Naive thymus-derived CD4-positive, alpha-beta T cell (primary cell): ENCODE measurements around the gene ALOXE3. TPM values are rescaled to one million over a fixed set of nuclear protein-coding genes. Genes with fewer than 3 reads are reported as not detected.

Experiments
- ATAC-seq: fragments of 150-1000 bp; cut with Tn5 transposase; 2 replicates; pipeline ENCODE4 v1.10.0; 2021; ENCODE audit warnings: mild to moderate bottlenecking, moderate library complexity
- CTCF ChIA-PET: fragments of 350-600 bp; sonication (Branson Sonifier 250); formaldehyde crosslinking; loops from one replicate; lab custom pipeline; 2021; ENCODE audit warnings: antibody characterized with exemption; lab: Charles Lee
- POLR2A ChIA-PET: fragments of 350-600 bp; sonication (Branson Sonifier 250); formaldehyde crosslinking; loops from one replicate; lab custom pipeline; 2021; ENCODE audit warnings: antibody characterized with exemption, inconsistent platforms; lab: Charles Lee
- DNase-seq, 9 donors: peaks; one replicate each; pipeline versions ENCODE4 v3.0.0 to v3.0.0-alpha.2; 2020 to 2022; ENCODE audit warnings: mixed read lengths in 1 of 9
- H3K27ac ChIP-seq: one replicate; pipeline ENCODE4 v1.7.0; 2013; ENCODE audit warnings: mild to moderate bottlenecking, low read depth, low read length, moderate library complexity
- H3K27me3 ChIP-seq, 2 donors: one replicate each; pipeline ENCODE4 v1.7.0; 2013; ENCODE audit warnings: low read length in 2 of 2, mild to moderate bottlenecking in 2 of 2, moderate library complexity in 2 of 2; ENCODE audit not compliant: control insufficient read depth in 2 of 2, insufficient read depth in 2 of 2
- H3K36me3 ChIP-seq, 3 experiments: 1 replicate in 2 of 3; 2 replicates in 1 of 3; pipeline ENCODE4 v1.7.0; 2013; ENCODE audit warnings: low read length in 3 of 3, mild to moderate bottlenecking in 3 of 3, moderate library complexity in 1 of 3; ENCODE audit not compliant: insufficient read depth in 3 of 3, control insufficient read depth in 2 of 3
- H3K4me1 ChIP-seq, 2 donors: one replicate each; pipeline ENCODE4 v1.7.0; 2013; ENCODE audit warnings: low read length in 2 of 2, mild to moderate bottlenecking in 2 of 2, moderate library complexity in 1 of 2; ENCODE audit not compliant: control insufficient read depth in 2 of 2, insufficient read depth in 2 of 2
- H3K4me3 ChIP-seq: 2 replicates; pipeline ENCODE4 v1.7.0; 2013; ENCODE audit warnings: mild to moderate bottlenecking, low read length
- H3K9me3 ChIP-seq, 3 experiments: 1 replicate in 2 of 3; 2 replicates in 1 of 3; pipeline ENCODE4 v1.7.0; 2013; ENCODE audit warnings: low read length in 3 of 3; ENCODE audit not compliant: control insufficient read depth in 2 of 3
- H3K27ac Mint-ChIP-seq, 9 donors: one replicate each; pipeline ENCODE4 v1.8.0; 2020 to 2022; ENCODE audit warnings: mixed read lengths in 9 of 9, mild to moderate bottlenecking in 8 of 9, moderate library complexity in 5 of 9, inconsistent platforms in 2 of 9
- H3K27me3 Mint-ChIP-seq, 5 donors: one replicate each; pipeline ENCODE4 v1.8.0; 2021 to 2022; ENCODE audit warnings: mixed read lengths in 5 of 5, mild to moderate bottlenecking in 1 of 5
- H3K36me3 Mint-ChIP-seq, 5 donors: one replicate each; pipeline ENCODE4 v1.8.0; 2020 to 2022; ENCODE audit warnings: mixed read lengths in 5 of 5, mild to moderate bottlenecking in 3 of 5, inconsistent platforms in 1 of 5
- H3K4me1 Mint-ChIP-seq, 7 donors: one replicate each; pipeline ENCODE4 v1.8.0; 2020 to 2022; ENCODE audit warnings: mixed read lengths in 7 of 7, mild to moderate bottlenecking in 3 of 7, inconsistent platforms in 1 of 7
- H3K4me3 Mint-ChIP-seq, 10 donors: one replicate each; pipeline ENCODE4 v1.8.0; 2020 to 2022; ENCODE audit warnings: mild to moderate bottlenecking in 10 of 10, mixed read lengths in 10 of 10, moderate library complexity in 6 of 10, inconsistent platforms in 2 of 10
- H3K9me3 Mint-ChIP-seq, 11 donors: one replicate each; pipeline ENCODE4 v1.8.0; 2020 to 2022; ENCODE audit warnings: mixed read lengths in 11 of 11, mild to moderate bottlenecking in 4 of 11, inconsistent platforms in 1 of 11, moderate library complexity in 1 of 11
- intact Hi-C, 2 donors: fragments of 100-400 bp; cut with micrococcal nuclease; formaldehyde crosslinking; loops; one replicate each; pipeline ENCODE4 v1.15.1; 2023
- polyA plus RNA-seq, 2 donors: library from polyadenylated mRNA; unstranded; fragments of 300-500 nt; fragmentation: Illumina TruSeq; gene quantifications; one replicate each; pipeline ENCODE4 v1.2.3, GENCODE V29; 2021
- total RNA-seq, 6 experiments: library from RNA in 5 of 6; stranded (reverse) in 5 of 6; gene quantifications; 1 replicate in 5 of 6; 2 replicates in 1 of 6; pipeline ENCODE4 v1.2.3 and lab custom pipeline; 2021 to 2026

The ALOXE3 gene
- total and polyA plus RNA-seq, 7 experiments from 2014 or later, result 0.11 to 1.6 (median 0.75) TPM; not detected in 1

DNA sequence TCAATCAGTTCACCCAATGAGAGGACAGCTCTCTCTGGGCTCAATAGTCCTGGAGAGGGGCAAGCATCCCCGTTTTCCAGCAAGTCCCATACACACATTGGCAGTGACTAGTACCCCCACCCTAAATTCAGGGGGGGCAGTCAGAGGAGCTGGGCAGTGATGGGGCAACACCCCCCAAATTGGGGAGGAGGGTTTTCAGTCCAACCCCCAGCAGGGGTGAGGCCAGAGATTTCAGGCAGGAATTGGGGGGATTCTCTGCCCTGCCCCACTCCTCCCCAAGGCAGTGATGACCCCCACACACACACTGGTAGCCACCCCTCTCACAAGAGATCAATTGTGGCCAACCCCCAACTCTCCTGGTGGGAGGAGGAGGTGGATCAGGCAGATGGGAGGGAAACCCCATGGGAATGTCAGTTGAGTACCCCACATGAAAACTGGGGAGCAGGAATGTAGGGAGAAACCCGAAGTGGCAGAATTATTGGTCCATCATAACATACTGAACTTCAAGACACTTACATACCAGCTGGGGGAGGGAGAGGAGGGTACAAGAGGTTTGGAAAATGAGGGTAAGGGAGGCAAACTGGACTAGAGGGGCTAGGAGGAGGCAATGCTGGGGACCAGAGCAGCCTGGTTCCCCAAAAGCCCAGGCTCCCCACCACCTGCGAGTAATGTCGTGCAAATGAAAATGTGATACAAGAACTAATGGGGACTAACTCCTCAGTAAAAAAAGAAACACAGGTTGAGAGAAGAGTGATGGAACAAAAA is 41.3 kb upstream of the ALOXE3 start:
- H3K4me1 Mint-ChIP-seq, result peaks cover 41 to 63% (median 54%) of the 10 kb centered on the region in 7 donors
- H3K36me3 Mint-ChIP-seq, result peaks cover 0 to 27% (median 17%) of the 10 kb centered on the region in 5 donors
- peak overlapping the region; percentile 5 to 90 (median 81) for H3K4me3 Mint-ChIP-seq

DNA sequence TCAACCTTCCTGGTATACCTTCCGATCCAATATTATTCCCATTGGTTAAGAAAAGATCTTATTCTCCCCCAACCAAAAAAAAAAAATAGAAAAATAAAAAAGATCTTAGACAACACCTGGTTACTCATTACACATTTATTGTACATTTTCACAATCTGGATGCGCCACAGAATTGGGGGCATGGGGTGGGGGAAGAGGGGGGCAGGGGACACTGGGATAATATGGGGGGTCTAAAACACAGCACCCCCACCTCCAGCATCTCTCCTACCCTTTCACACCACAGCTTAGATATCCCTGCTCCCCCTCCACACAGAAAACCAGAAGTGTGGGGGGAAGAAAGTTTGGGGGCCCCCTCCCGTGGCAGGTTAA is 40.7 kb upstream of the ALOXE3 start:
- peak in 1 of 9 donors; percentile 8 for DNase-seq
- peaks cover 54 to 65% of the 10 kb centered on the region in 2 donors for H3K4me1 ChIP-seq
- no peak overlapping the region for H3K4me3 ChIP-seq
- peaks cover 42 to 63% (median 54%) of the 10 kb centered on the region in 7 donors for H3K4me1 Mint-ChIP-seq
- ChIA-PET POLR2A (interaction anchor here (0.6 to 14.5 kb wide), 13 partner anchors 11 to 607 kb away, joined by 3 to 820 read pairs (median 5); partner anchors contain the start of genes BORCS6, HES7, PFAS and SLC25A35), CTCF (interaction anchor here (0.9 to 4.1 kb wide), 10 partner anchors 9 to 141 kb away, joined by 3 to 24 read pairs (median 6); partner anchors contain the start of gene ALOXE3)
- H3K27ac Mint-ChIP-seq, result peak overlapping the region in 7 of 9 donors; percentile 91 to 97 (median 95)
- intact Hi-C loops, result loop anchor here (5.0 to 10.0 kb wide), 5 partner anchors 88 to 924 kb away; partner anchors contain the start of genes CD68 (in 1 of the 2), CTC1 (in 1 of the 2), CYB5D1 (in 1 of the 2) and DVL2 (in 1 of the 2)
- H3K9me3 ChIP-seq, result no peaks in the 10 kb centered on the region
- no peaks in the 10 kb centered on the region for H3K27me3 Mint-ChIP-seq
- ATAC-seq, result no peak
- H3K4me3 Mint-ChIP-seq, result peak overlapping the region; percentile 36 to 90 (median 64)
- H3K36me3 ChIP-seq, result peaks cover 8 to 31% (median 13%) of the 10 kb centered on the region in 3 experiments
- H3K27ac ChIP-seq, result peak overlapping the region; percentile 100
- peaks cover 0 to 29% (median 19%) of the 10 kb centered on the region in 5 donors for H3K36me3 Mint-ChIP-seq
- H3K27me3 ChIP-seq, result no peaks in the 10 kb centered on the region
- H3K9me3 Mint-ChIP-seq, result peaks cover 0 to 3% (median 0%) of the 10 kb centered on the region in 11 donors

More for the DNA sequence above, 41.3 kb upstream of the ALOXE3 start:
- Histone ChIP-seq H3K36me3 (peaks cover 8 to 31% (median 13%) of the 10 kb centered on the region in 3 experiments), H3K4me3 (no peak overlapping the region), H3K9me3 (no peaks in the 10 kb centered on the region), H3K27ac (peak overlapping the region; percentile 100), H3K4me1 (peaks cover 54 to 65% of the 10 kb centered on the region in 2 donors), H3K27me3 (peaks cover 0 to 3% of the 10 kb centered on the region in 2 donors)
- Mint-ChIP-seq H3K9me3 (peaks cover 0 to 3% (median 0%) of the 10 kb centered on the region in 11 donors), H3K27ac (peak overlapping the region in 7 of 9 donors; percentile 84 to 97 (median 94)), H3K27me3 (no peaks in the 10 kb centered on the region)
- CTCF ChIA-PET, result interaction anchor here (0.7 to 2.6 kb wide), 6 partner anchors 8 to 141 kb away, joined by 3 to 24 read pairs (median 8); no protein-coding TSS in a partner anchor
- POLR2A ChIA-PET, result interaction anchor here (0.6 to 14.5 kb wide), 9 partner anchors 12 to 139 kb away, joined by 3 to 820 read pairs (median 8); partner anchors contain the start of genes BORCS6, HES7 and TMEM107
- ATAC-seq (no peak), DNase-seq (no peak)
- intact Hi-C loops, result loop anchor here (5.0 to 10.0 kb wide), 5 partner anchors 88 to 925 kb away; partner anchors contain the start of genes CD68 (in 1 of the 2), CTC1 (in 1 of the 2), CYB5D1 (in 1 of the 2) and DVL2 (in 1 of the 2)

DNA sequence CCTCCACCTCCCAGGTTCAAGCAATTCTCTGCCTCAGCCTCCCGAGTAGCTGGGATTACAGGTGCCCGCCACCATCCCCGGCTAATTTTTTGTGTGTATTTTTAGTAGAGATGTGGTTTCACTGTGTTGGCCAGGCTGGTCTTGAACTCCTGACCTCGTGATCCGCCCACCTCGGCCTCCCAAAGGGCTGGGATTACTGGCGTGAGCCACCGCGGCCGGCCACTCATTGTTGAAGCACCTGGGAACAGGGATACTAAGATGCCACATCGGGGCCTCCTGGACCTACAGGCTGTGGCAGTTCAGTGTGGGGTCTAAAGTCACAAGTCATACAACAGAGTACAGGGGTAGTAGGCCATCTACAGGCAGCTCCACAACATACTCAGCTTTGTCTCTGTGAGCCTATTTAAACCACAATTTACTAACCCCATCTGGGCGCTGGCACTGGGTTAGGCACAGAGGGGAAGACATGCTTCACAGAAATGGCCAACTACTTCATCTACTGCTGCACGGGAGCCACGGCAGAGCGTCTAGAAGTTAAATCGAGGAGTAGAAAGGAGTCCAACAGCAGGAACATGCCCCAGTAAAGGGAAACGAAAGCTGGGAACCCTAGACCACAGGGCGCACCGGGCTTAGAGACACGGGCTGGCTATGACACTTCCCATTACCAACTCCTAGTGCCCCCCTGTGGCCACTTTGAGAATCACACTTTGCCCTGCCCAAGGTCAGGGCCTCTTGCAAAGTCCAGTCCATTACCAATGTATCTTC is 40.1 kb upstream of the ALOXE3 start:
- CTCF ChIA-PET, result interaction anchor here (0.8 to 4.1 kb wide), 13 partner anchors 9 to 142 kb away, joined by 3 to 24 read pairs (median 4); partner anchors contain the start of gene ALOXE3
- peaks cover 0 to 30% (median 19%) of the 10 kb centered on the region in 5 donors for H3K36me3 Mint-ChIP-seq
- peak; percentile 74 to 90 (median 82) for DNase-seq

DNA sequence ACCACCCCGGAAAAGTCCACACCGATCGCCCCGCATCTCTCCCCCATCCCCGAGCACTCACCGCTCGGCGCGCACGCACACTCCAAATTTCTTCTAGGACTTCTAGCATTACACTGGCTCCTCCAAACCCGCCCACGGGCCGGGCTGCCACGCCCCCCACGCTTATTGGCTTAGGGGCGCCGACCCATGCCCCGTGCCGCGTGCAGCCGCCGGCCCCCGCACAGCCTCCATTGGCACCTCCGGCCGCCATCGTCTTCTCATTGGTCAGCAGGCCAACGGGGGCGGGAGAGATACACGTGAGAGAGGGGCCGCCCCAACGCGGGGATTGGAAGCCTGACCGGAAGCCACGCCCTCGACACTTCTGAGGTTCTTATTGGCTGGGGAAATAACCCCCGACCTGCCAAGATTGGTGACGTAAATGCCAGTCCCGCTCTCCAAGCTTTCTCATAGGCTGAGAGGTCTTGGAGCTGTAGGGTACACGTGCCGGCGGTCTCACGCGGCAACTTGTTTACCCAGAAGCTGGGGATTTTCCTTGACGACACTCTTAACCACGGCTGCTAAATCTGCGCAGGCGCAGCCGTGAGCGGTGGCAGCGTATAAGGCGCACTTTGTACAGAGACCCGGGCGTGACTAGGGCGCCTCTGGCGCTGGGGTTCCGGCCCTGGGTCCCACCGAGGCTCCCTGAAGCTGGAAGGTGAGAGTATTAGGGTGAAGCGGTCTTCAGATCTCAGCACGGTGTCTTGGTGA is 38.1 kb upstream of the ALOXE3 start:
- POLR2A ChIA-PET, result interaction anchor here (0.9 to 14.5 kb wide), 27 partner anchors 8 to 672 kb away, joined by 3 to 820 read pairs (median 7); partner anchors contain the start of genes ALOXE3, BORCS6, CTC1 and HES7

More for the DNA sequence above, 40.1 kb upstream of the ALOXE3 start:
- Histone ChIP-seq H3K4me3 (no peak overlapping the region), H3K27me3 (no peaks in the 10 kb centered on the region), H3K9me3 (no peaks in the 10 kb centered on the region), H3K4me1 (peaks cover 54 to 65% of the 10 kb centered on the region in 2 donors), H3K36me3 (peaks cover 8 to 31% (median 13%) of the 10 kb centered on the region in 3 experiments), H3K27ac (peak overlapping the region; percentile 100)
- peaks cover 41 to 63% (median 54%) of the 10 kb centered on the region in 7 donors for H3K4me1 Mint-ChIP-seq
- peak overlapping the region in 7 of 9 donors; percentile 91 to 97 (median 95) for H3K27ac Mint-ChIP-seq
- intact Hi-C loops, result loop anchor here (1.0 to 10.0 kb wide), 6 partner anchors 64 to 924 kb away; partner anchors contain the start of genes CD68 (in 1 of the 2), CTC1 (in 1 of the 2), CYB5D1 (in 1 of the 2) and DVL2 (in 1 of the 2)
- peaks cover 0 to 4% (median 0%) of the 10 kb centered on the region in 11 donors for H3K9me3 Mint-ChIP-seq
- no peaks in the 10 kb centered on the region for H3K27me3 Mint-ChIP-seq
- POLR2A ChIA-PET, result interaction anchor here (0.6 to 14.5 kb wide), 15 partner anchors 11 to 607 kb away, joined by 3 to 820 read pairs (median 4); partner anchors contain the start of genes BORCS6, HES7, PFAS and SLC25A35
- ATAC-seq, result peak; percentile 30
- H3K4me3 Mint-ChIP-seq, result peak overlapping the region; percentile 36 to 89 (median 62)

DNA sequence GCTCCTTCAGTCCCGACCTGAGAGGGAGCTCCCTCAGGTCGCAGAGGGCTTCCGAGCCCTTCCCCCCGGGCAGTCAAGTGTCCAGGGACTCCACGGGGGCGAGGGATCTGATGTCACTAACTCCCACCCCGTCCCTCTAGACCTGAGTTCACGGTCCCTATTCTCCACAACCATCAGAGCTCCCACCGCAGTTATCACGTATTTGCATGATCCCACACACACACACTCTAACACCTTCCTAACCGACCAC is 37.6 kb upstream of the ALOXE3 start:
- Mint-ChIP-seq H3K4me3 (no peak overlapping the region), H3K27me3 (no peaks in the 10 kb centered on the region)
- peaks cover 8 to 17% (median 8%) of the 10 kb centered on the region in 3 experiments for H3K36me3 ChIP-seq

More for the DNA sequence above, 38.1 kb upstream of the ALOXE3 start:
- CTCF ChIA-PET, result interaction anchor here (0.6 to 4.1 kb wide), 14 partner anchors 10 to 541 kb away, joined by 3 to 24 read pairs (median 4); partner anchors contain the start of genes ALOXE3, CTC1 and SLC25A35
- peaks cover 33 to 73% (median 65%) of the 10 kb centered on the region in 7 donors for H3K4me1 Mint-ChIP-seq
- peaks cover 8 to 22% (median 13%) of the 10 kb centered on the region in 3 experiments for H3K36me3 ChIP-seq
- intact Hi-C loops, result loop anchor here (1.0 to 10.0 kb wide), 23 partner anchors 17 to 922 kb away; partner anchors contain the start of genes PHF23 (in 2 of the 2), CD68 (in 1 of the 2), CTC1 (in 1 of the 2) and CYB5D1 (in 1 of the 2)
- H3K27ac Mint-ChIP-seq, result no peak overlapping the region
- H3K4me3 ChIP-seq, result peak overlapping the region; percentile 93
- H3K9me3 Mint-ChIP-seq, result peaks cover 0 to 8% (median 0%) of the 10 kb centered on the region in 11 donors
- H3K36me3 Mint-ChIP-seq, result peaks cover 0 to 25% (median 15%) of the 10 kb centered on the region in 5 donors
- H3K4me1 ChIP-seq, result peaks cover 58 to 75% of the 10 kb centered on the region in 2 donors
- no peaks in the 10 kb centered on the region for H3K27me3 ChIP-seq
- peak overlapping the region; percentile 97 for H3K27ac ChIP-seq
- no peaks in the 10 kb centered on the region for H3K27me3 Mint-ChIP-seq
- ATAC-seq (peak; percentile 83), DNase-seq (peak; percentile 96 to 100 (median 100))
- no peak overlapping the region for H3K4me3 Mint-ChIP-seq
- H3K9me3 ChIP-seq, result no peaks in the 10 kb centered on the region

More for the DNA sequence above, 37.6 kb upstream of the ALOXE3 start:
- peaks cover 0 to 20% (median 12%) of the 10 kb centered on the region in 5 donors for H3K36me3 Mint-ChIP-seq
- CTCF ChIA-PET, result interaction anchor here (1.3 to 4.1 kb wide), 8 partner anchors 15 to 139 kb away, joined by 3 to 24 read pairs (median 5); partner anchors contain the start of genes ALOXE3 and SLC25A35
- DNase-seq, result no peak
- POLR2A ChIA-PET, result interaction anchor here (0.9 to 14.5 kb wide), 23 partner anchors 7 to 572 kb away, joined by 3 to 820 read pairs (median 9); partner anchors contain the start of genes BORCS6, CTC1, HES7 and PFAS
- no peaks in the 10 kb centered on the region for H3K27me3 ChIP-seq
- peaks cover 0 to 10% (median 0%) of the 10 kb centered on the region in 11 donors for H3K9me3 Mint-ChIP-seq
- intact Hi-C loops, result loop anchor here (1.0 to 10.0 kb wide), 23 partner anchors 17 to 921 kb away; partner anchors contain the start of genes PHF23 (in 2 of the 2), CD68 (in 1 of the 2), CTC1 (in 1 of the 2) and CYB5D1 (in 1 of the 2)
- H3K4me1 ChIP-seq, result peaks cover 55 to 72% of the 10 kb centered on the region in 2 donors
- H3K4me3 ChIP-seq, result peak overlapping the region; percentile 93
- peaks cover 28 to 71% (median 63%) of the 10 kb centered on the region in 7 donors for H3K4me1 Mint-ChIP-seq
- H3K27ac ChIP-seq, result peak overlapping the region; percentile 95
- H3K9me3 ChIP-seq, result no peaks in the 10 kb centered on the region
- H3K27ac Mint-ChIP-seq, result no peak overlapping the region
- no peak for ATAC-seq
